Activated CD8-positive, alpha-beta T cell treated with anti-CD3 and anti-CD28 coated beads, Interleukin-2, amount 10 ng/mL, durations not matched to agents 7 days and 5 days (primary cell): ENCODE data around the gene MYPN. TPM values are rescaled to one million over a fixed set of nuclear protein-coding genes. Genes with fewer than 3 reads are reported as not detected.

Source experiments
- ATAC-seq: fragments of 150-1000 bp; cut with Tn5 transposase; one replicate; pipeline ENCODE4 v1.10.0; 2021; ENCODE audit warnings: moderate library complexity
- CTCF ChIA-PET: fragments of 350-600 bp; sonication (Branson Sonifier 250); formaldehyde crosslinking; loops from one replicate; lab custom pipeline; 2021; ENCODE audit warnings: antibody characterized with exemption; lab: Charles Lee
- POLR2A ChIA-PET: fragments of 350-600 bp; sonication (Branson Sonifier 250); formaldehyde crosslinking; loops from one replicate; lab custom pipeline; 2021; ENCODE audit warnings: antibody characterized with exemption; lab: Charles Lee
- DNase-seq: peaks from one replicate; pipeline ENCODE4 v3.0.0-alpha.2; 2020
- H3K27ac Mint-ChIP-seq: one replicate; pipeline ENCODE4 v1.8.0; 2021; ENCODE audit warnings: mild to moderate bottlenecking, mixed read lengths
- H3K27me3 Mint-ChIP-seq: one replicate; pipeline ENCODE4 v1.8.0; 2021; ENCODE audit warnings: low read depth, mixed read lengths
- H3K36me3 Mint-ChIP-seq: one replicate; pipeline ENCODE4 v1.8.0; 2021; ENCODE audit warnings: low read depth, mixed read lengths
- H3K4me1 Mint-ChIP-seq: one replicate; pipeline ENCODE4 v1.8.0; 2021; ENCODE audit warnings: low read depth, mixed read lengths
- H3K4me3 Mint-ChIP-seq: one replicate; pipeline ENCODE4 v1.8.0; 2021; ENCODE audit warnings: mild to moderate bottlenecking, mixed read lengths
- H3K9me3 Mint-ChIP-seq: one replicate; pipeline ENCODE4 v1.8.0; 2022; ENCODE audit warnings: mixed read lengths; ENCODE audit not compliant: insufficient read depth
- total RNA-seq, 2 experiments: library from RNA; stranded (reverse); gene quantifications; one replicate each; pipeline ENCODE4 v1.2.3, GENCODE V29; 2021

MYPN gene
- total RNA-seq, 2 experiments from 2014 or later: not detected

GRCh38 chr10:68096913-68097516 is 12.3 kb upstream of the MYPN start:
- ChIA-PET CTCF (interaction anchor here (0.9 kb wide), 1 partner anchor 17 kb away, joined by 3 read pairs; no protein-coding TSS in a partner anchor), POLR2A (no interaction called here)
- Mint-ChIP-seq H3K27me3 (peaks cover 2% of the 10 kb centered on the region), H3K36me3 (no peaks in the 10 kb centered on the region), H3K4me1 (peaks cover 4% of the 10 kb centered on the region), H3K9me3 (no peaks in the 10 kb centered on the region), H3K27ac (no peak overlapping the region), H3K4me3 (no peak overlapping the region)
- ATAC-seq: no peak
- no peak for DNase-seq

- H3K27me3 Mint-ChIP-seq: peaks cover 8% of the 10 kb centered on the region
- no peaks in the 10 kb centered on the region for H3K36me3 Mint-ChIP-seq
- CTCF ChIA-PET: interaction anchor here (1.5 kb wide), 1 partner anchor 312 kb away, joined by 5 read pairs; no protein-coding TSS in a partner anchor
These were observed 9.6 kb upstream of the MYPN start for GRCh38 chr10:68099736-68100135.

GRCh38 chr10:68101066-68101465 is 8.2 kb upstream of the MYPN start:
- ChIA-PET POLR2A (no interaction called here), CTCF (interaction anchor here (1.0 to 1.6 kb wide), 3 partner anchors 50 to 112 kb away, joined by 3 to 4 read pairs (median 3); no protein-coding TSS in a partner anchor)
- ATAC-seq (no peak), DNase-seq (no peak)
- Mint-ChIP-seq H3K36me3 (no peaks in the 10 kb centered on the region), H3K9me3 (no peaks in the 10 kb centered on the region), H3K27me3 (peaks cover 10% of the 10 kb centered on the region), H3K4me1 (peaks cover 4% of the 10 kb centered on the region), H3K4me3 (no peak overlapping the region), H3K27ac (no peak overlapping the region)

More at GRCh38 chr10:68099736-68100135, 9.6 kb upstream of the MYPN start:
- no peak for ATAC-seq
- POLR2A ChIA-PET: interaction anchor here (0.6 kb wide), 1 partner anchor 65 kb away, joined by 3 read pairs; no protein-coding TSS in a partner anchor
- DNase-seq: no peak
- no peak overlapping the region for H3K27ac Mint-ChIP-seq
- H3K9me3 Mint-ChIP-seq: no peaks in the 10 kb centered on the region
- no peak overlapping the region for H3K4me3 Mint-ChIP-seq
- peaks cover 4% of the 10 kb centered on the region for H3K4me1 Mint-ChIP-seq

- Mint-ChIP-seq H3K36me3 (no peaks in the 10 kb centered on the region), H3K9me3 (no peaks in the 10 kb centered on the region), H3K4me1 (peaks cover 4% of the 10 kb centered on the region), H3K27ac (no peak overlapping the region), H3K27me3 (peaks cover 10% of the 10 kb centered on the region), H3K4me3 (no peak overlapping the region)
- ATAC-seq: no peak
- no peak for DNase-seq
- CTCF ChIA-PET: interaction anchor here (2.2 kb wide), 1 partner anchor 53 kb away, joined by 7 read pairs; no protein-coding TSS in a partner anchor
- POLR2A ChIA-PET: no interaction called here
These were observed 5.9 kb upstream of the MYPN start for GRCh38 chr10:68103261-68103878.

GRCh38 chr10:68103901-68104300 is 5.4 kb upstream of the MYPN start:
- ChIA-PET POLR2A (no interaction called here), CTCF (interaction anchor here (2.2 kb wide), 1 partner anchor 52 kb away, joined by 7 read pairs; no protein-coding TSS in a partner anchor)
- peaks cover 10% of the 10 kb centered on the region for H3K27me3 Mint-ChIP-seq
- DNase-seq (no peak), ATAC-seq (no peak)
- no peaks in the 10 kb centered on the region for H3K9me3 Mint-ChIP-seq
- H3K4me1 Mint-ChIP-seq: peaks cover 4% of the 10 kb centered on the region
- H3K4me3 Mint-ChIP-seq: no peak overlapping the region
- no peaks in the 10 kb centered on the region for H3K36me3 Mint-ChIP-seq
- H3K27ac Mint-ChIP-seq: no peak overlapping the region

GRCh38 chr10:68105820-68106219 is 3.5 kb upstream of the MYPN start:
- Mint-ChIP-seq H3K27me3 (peaks cover 15% of the 10 kb centered on the region), H3K4me1 (no peaks in the 10 kb centered on the region), H3K36me3 (no peaks in the 10 kb centered on the region), H3K27ac (no peak overlapping the region), H3K9me3 (no peaks in the 10 kb centered on the region), H3K4me3 (no peak overlapping the region)
- ATAC-seq (no peak), DNase-seq (no peak)
- CTCF ChIA-PET: no interaction called here
- POLR2A ChIA-PET: no interaction called here

- Mint-ChIP-seq H3K4me3 (no peak overlapping the region), H3K9me3 (no peaks in the 10 kb centered on the region)
These were observed 2.6 kb upstream of the MYPN start for GRCh38 chr10:68106656-68107055.

GRCh38 chr10:68107651-68108050 is 1.6 kb upstream of the MYPN start:
- no peak overlapping the region for H3K4me3 Mint-ChIP-seq
- CTCF ChIA-PET: no interaction called here
- POLR2A ChIA-PET: no interaction called here
- no peaks in the 10 kb centered on the region for H3K36me3 Mint-ChIP-seq
- peaks cover 13% of the 10 kb centered on the region for H3K27me3 Mint-ChIP-seq
- DNase-seq (no peak), ATAC-seq (no peak)
- H3K27ac Mint-ChIP-seq: no peak overlapping the region
- no peaks in the 10 kb centered on the region for H3K4me1 Mint-ChIP-seq
- no peaks in the 10 kb centered on the region for H3K9me3 Mint-ChIP-seq

More at GRCh38 chr10:68106656-68107055, 2.6 kb upstream of the MYPN start:
- no peaks in the 10 kb centered on the region for H3K36me3 Mint-ChIP-seq
- CTCF ChIA-PET: no interaction called here
- ATAC-seq: no peak
- no peak for DNase-seq
- POLR2A ChIA-PET: no interaction called here
- H3K4me1 Mint-ChIP-seq: no peaks in the 10 kb centered on the region
- H3K27me3 Mint-ChIP-seq: peaks cover 13% of the 10 kb centered on the region
- H3K27ac Mint-ChIP-seq: no peak overlapping the region

- no peak overlapping the region for H3K27ac Mint-ChIP-seq
- ChIA-PET POLR2A (no interaction called here), CTCF (interaction anchor here (0.7 kb wide), 1 partner anchor 39 kb away, joined by 3 read pairs; no protein-coding TSS in a partner anchor)
- H3K36me3 Mint-ChIP-seq: no peaks in the 10 kb centered on the region
- peaks cover 13% of the 10 kb centered on the region for H3K27me3 Mint-ChIP-seq
- no peaks in the 10 kb centered on the region for H3K9me3 Mint-ChIP-seq
- no peaks in the 10 kb centered on the region for H3K4me1 Mint-ChIP-seq
- H3K4me3 Mint-ChIP-seq: no peak overlapping the region
- no peak for DNase-seq
- ATAC-seq: no peak
These were observed 1.2 kb upstream of the MYPN start for GRCh38 chr10:68108051-68108450.

GRCh38 chr10:68108653-68109052 is 635 bp upstream of the MYPN start:
- no peak for DNase-seq
- Mint-ChIP-seq H3K27me3 (peaks cover 13% of the 10 kb centered on the region), H3K9me3 (no peaks in the 10 kb centered on the region), H3K4me1 (no peaks in the 10 kb centered on the region), H3K4me3 (no peak overlapping the region), H3K36me3 (no peaks in the 10 kb centered on the region), H3K27ac (no peak overlapping the region)
- no peak for ATAC-seq
- CTCF ChIA-PET: interaction anchor here (0.7 kb wide), 1 partner anchor 39 kb away, joined by 3 read pairs; no protein-coding TSS in a partner anchor
- POLR2A ChIA-PET: no interaction called here

GRCh38 chr10:68110027-68110426 is 739 bp downstream of the MYPN start:
- H3K4me1 Mint-ChIP-seq: no peaks in the 10 kb centered on the region
- CTCF ChIA-PET: interaction anchor here (0.5 to 1.6 kb wide), 2 partner anchors 103 to 644 kb away, joined by 3 read pairs; no protein-coding TSS in a partner anchor
- ATAC-seq: no peak
- H3K36me3 Mint-ChIP-seq: no peaks in the 10 kb centered on the region
- H3K9me3 Mint-ChIP-seq: no peaks in the 10 kb centered on the region
- peaks cover 9% of the 10 kb centered on the region for H3K27me3 Mint-ChIP-seq
- H3K27ac Mint-ChIP-seq: no peak overlapping the region
- no peak for DNase-seq
- no peak overlapping the region for H3K4me3 Mint-ChIP-seq
- POLR2A ChIA-PET: no interaction called here

- CTCF ChIA-PET: interaction anchor here (1.6 kb wide), 2 partner anchors 21 to 101 kb away, joined by 3 read pairs; no protein-coding TSS in a partner anchor
- POLR2A ChIA-PET: no interaction called here
- DNase-seq (no peak), ATAC-seq (no peak)
- no peaks in the 10 kb centered on the region for H3K4me1 Mint-ChIP-seq
- H3K9me3 Mint-ChIP-seq: no peaks in the 10 kb centered on the region
- no peaks in the 10 kb centered on the region for H3K36me3 Mint-ChIP-seq
- peaks cover 12% of the 10 kb centered on the region for H3K27me3 Mint-ChIP-seq
- no peak overlapping the region for H3K4me3 Mint-ChIP-seq
- H3K27ac Mint-ChIP-seq: no peak overlapping the region
These were observed 2.3 kb downstream of the MYPN start for GRCh38 chr10:68111584-68111983.
